Measurements from ENCODE around the gene SCGB1A1. TPM values are rescaled to one million over a fixed set of nuclear protein-coding genes. Genes with fewer than 3 reads are reported as not detected.

The SCGB1A1 gene
- total and polyA plus RNA-seq, 2 donors (not counting 1 experiment from before 2014, with no cell fraction given): not detected

DNA sequence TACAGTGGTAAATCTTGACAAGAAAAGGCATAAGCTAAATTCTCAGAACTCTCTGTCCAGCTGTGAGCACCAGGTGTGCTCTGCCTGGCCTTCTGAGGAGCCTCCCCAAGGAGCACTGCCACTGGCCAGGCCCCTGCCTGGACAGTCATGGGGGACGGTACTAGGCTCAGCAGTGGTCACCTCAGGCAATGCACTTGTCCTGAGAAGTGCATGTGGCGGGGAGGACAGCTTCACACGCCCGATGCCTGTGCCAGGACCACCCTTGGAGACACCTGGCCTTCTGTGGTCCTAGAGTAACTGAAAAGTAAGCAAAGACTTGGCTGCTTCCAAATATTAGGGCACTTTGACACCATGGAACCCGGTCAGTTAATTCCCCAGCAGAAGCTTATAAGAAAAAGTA, 28.6 kb upstream of the SCGB1A1 start:
- H3K4me1 ChIP-seq (ENCODE audit: control insufficient read depth in 2 of 2, insufficient read depth in 2 of 2, low read length in 2 of 2): no peaks in the 10 kb centered on the region
- Mint-ChIP-seq H3K27me3 (no peaks in the 10 kb centered on the region), H3K27ac (no peak overlapping the region), H3K4me3 (no peak overlapping the region), H3K9me3 (ENCODE audit: insufficient read depth) (no peaks in the 10 kb centered on the region), H3K4me1 (peaks cover 2% of the 10 kb centered on the region)
- TF ChIP-seq EZH2 (IDR thresholded peaks at IDR 0.05; ENCODE audit: borderline replicate concordance, insufficient read depth, low read depth, low read length, poor library complexity, severe bottlenecking) (no peak), CTCF (IDR thresholded peaks at IDR 0.05) (no peak)
- H3K36me3 ChIP-seq (replicated peaks in 1 of 2; ENCODE audit: control extremely low read depth in 1 of 2, control insufficient read depth in 1 of 2, extremely low read depth in 1 of 2, insufficient read depth in 2 of 2, low read length in 1 of 2): no peaks in the 10 kb centered on the region
- no peak overlapping the region for H3K4me2 ChIP-seq (replicated peaks; ENCODE audit: low read depth, low read length, poor library complexity, severe bottlenecking)
- H3K4me3 ChIP-seq (ENCODE audit: control extremely low read depth in 1 of 5, extremely low read depth in 1 of 5, insufficient read depth in 1 of 5, low read depth in 2 of 5, low read length in 4 of 5): no peak overlapping the region
- intact Hi-C loops (cut with micrococcal nuclease): loop anchor here (10.0 kb wide), 1 partner anchor 395 kb away; the partner anchor contains the start of gene TMEM179B
- H3K9ac ChIP-seq (ENCODE audit: low read length): no peak overlapping the region
- WGBS (ENCODE audit: insufficient coverage): 95% methylated on average over 5 of the region's 5 CpGs
- no peak for ATAC-seq (ENCODE audit: low read depth)
- ChIA-PET POLR2A (no interaction called here), CTCF (interaction anchor here (1.0 to 1.4 kb wide), 5 partner anchors 9 to 170 kb away, joined by 3 to 4 read pairs (median 3); no protein-coding TSS in a partner anchor)
- H3K27ac ChIP-seq (ENCODE audit: low read length in 2 of 2): no peak overlapping the region
- H3K79me2 ChIP-seq (ENCODE audit: control insufficient read depth, insufficient read depth, low read length): no peaks in the 10 kb centered on the region
- H3K9me3 ChIP-seq (ENCODE audit: control extremely low read depth in 1 of 3, control insufficient read depth in 2 of 3, insufficient read depth in 1 of 3, low read length in 2 of 3): no peaks in the 10 kb centered on the region
- no peaks in the 10 kb centered on the region for H3K27me3 ChIP-seq (replicated peaks in 1 of 4; ENCODE audit: control extremely low read depth in 1 of 4, control insufficient read depth in 3 of 4, insufficient read depth in 4 of 4, low read length in 3 of 4)
- no peaks in the 10 kb centered on the region for H4K20me1 ChIP-seq (ENCODE audit: control insufficient read depth, insufficient read depth, low read length, poor library complexity, severe bottlenecking)
- DNase-seq: no peak
- H2AFZ ChIP-seq (ENCODE audit: insufficient read depth, low read depth, low read length, poor library complexity, severe bottlenecking): no peak overlapping the region

- Histone ChIP-seq H3K4me2 (replicated peaks; ENCODE audit: low read depth, low read length, poor library complexity, severe bottlenecking) (no peak overlapping the region), H3K9ac (ENCODE audit: low read length) (no peak overlapping the region), H2AFZ (ENCODE audit: insufficient read depth, low read depth, low read length, poor library complexity, severe bottlenecking) (no peak overlapping the region), H3K9me3 (ENCODE audit: control extremely low read depth in 1 of 3, control insufficient read depth in 2 of 3, insufficient read depth in 1 of 3, low read length in 2 of 3) (no peaks in the 10 kb centered on the region), H3K27ac (ENCODE audit: low read length in 2 of 2) (no peak overlapping the region), H4K20me1 (ENCODE audit: control insufficient read depth, insufficient read depth, low read length, poor library complexity, severe bottlenecking) (no peaks in the 10 kb centered on the region), H3K4me3 (ENCODE audit: control extremely low read depth in 1 of 5, extremely low read depth in 1 of 5, insufficient read depth in 1 of 5, low read depth in 2 of 5, low read length in 4 of 5) (no peak overlapping the region), H3K79me2 (ENCODE audit: control insufficient read depth, insufficient read depth, low read length) (no peaks in the 10 kb centered on the region), H3K36me3 (replicated peaks in 1 of 2; ENCODE audit: control extremely low read depth in 1 of 2, control insufficient read depth in 1 of 2, extremely low read depth in 1 of 2, insufficient read depth in 2 of 2, low read length in 1 of 2) (no peaks in the 10 kb centered on the region), H3K27me3 (replicated peaks in 1 of 4; ENCODE audit: control extremely low read depth in 1 of 4, control insufficient read depth in 3 of 4, insufficient read depth in 4 of 4, low read length in 3 of 4) (no peaks in the 10 kb centered on the region), H3K4me1 (ENCODE audit: control insufficient read depth in 2 of 2, insufficient read depth in 2 of 2, low read length in 2 of 2) (no peaks in the 10 kb centered on the region)
- TF ChIP-seq EZH2 (IDR thresholded peaks at IDR 0.05; ENCODE audit: borderline replicate concordance, insufficient read depth, low read depth, low read length, poor library complexity, severe bottlenecking) (no peak), CTCF (IDR thresholded peaks at IDR 0.05) (no peak)
- ChIA-PET CTCF (interaction anchor here (0.5 to 1.4 kb wide), 7 partner anchors 9 to 456 kb away, joined by 3 to 5 read pairs (median 3); no protein-coding TSS in a partner anchor), POLR2A (no interaction called here)
- WGBS (ENCODE audit: insufficient coverage): no CpG with 5 or more reads among the region's 1 CpG
- Mint-ChIP-seq H3K4me3 (no peak overlapping the region), H3K9me3 (ENCODE audit: insufficient read depth) (no peaks in the 10 kb centered on the region), H3K27me3 (no peaks in the 10 kb centered on the region), H3K4me1 (peaks cover 2% of the 10 kb centered on the region), H3K27ac (no peak overlapping the region)
- ATAC-seq (ENCODE audit: low read depth) (no peak), DNase-seq (no peak)
- intact Hi-C loops (cut with micrococcal nuclease): loop anchor here (10.0 kb wide), 1 partner anchor 394 kb away; the partner anchor contains the start of gene TMEM179B
These were observed 28.1 kb upstream of the SCGB1A1 start for GRCh38 chr11:62390722-62391121.

Data from B cell (primary cell).